ENCODE data around the gene KRT26.

KRT26 gene

DNA sequence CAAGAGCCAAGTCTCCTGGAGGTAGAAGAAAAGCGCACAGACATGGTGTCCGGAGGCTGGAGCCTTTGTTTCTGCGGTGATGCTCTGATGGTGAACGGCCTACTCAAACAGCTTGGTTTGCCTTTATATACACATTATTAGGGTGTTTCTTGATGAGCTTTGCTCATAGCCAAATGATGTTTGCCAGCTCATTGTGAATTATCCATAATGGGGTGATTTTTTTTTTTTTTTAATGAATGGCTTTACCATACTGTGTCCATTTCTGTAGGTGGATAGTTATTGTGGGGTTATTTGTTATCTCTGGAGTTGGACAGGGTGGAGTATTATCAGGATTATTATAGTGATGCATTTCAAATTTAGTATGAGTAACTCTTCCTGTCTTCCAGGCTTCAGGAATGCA lies 10.4 kb upstream of the KRT26 start, which contains the start of gene KRT27:
Gene KRT27, minus strand, starts transcription at position 101 of the 400 bp plus-strand sequence. Its CDS starts 57 bp downstream, at position 44.
- no peak for TF ChIP-seq ARNT (IDR thresholded peaks at IDR 0.05)
- no peak for TF ChIP-seq ELF4 (IDR thresholded peaks at IDR 0.05)
- TF ChIP-seq FOXM1 (IDR thresholded peaks at IDR 0.05; ENCODE audit: borderline replicate concordance) = no peak
- TF ChIP-seq NFRKB (IDR thresholded peaks at IDR 0.05) = no peak
- TF ChIP-seq, protein P1, sequence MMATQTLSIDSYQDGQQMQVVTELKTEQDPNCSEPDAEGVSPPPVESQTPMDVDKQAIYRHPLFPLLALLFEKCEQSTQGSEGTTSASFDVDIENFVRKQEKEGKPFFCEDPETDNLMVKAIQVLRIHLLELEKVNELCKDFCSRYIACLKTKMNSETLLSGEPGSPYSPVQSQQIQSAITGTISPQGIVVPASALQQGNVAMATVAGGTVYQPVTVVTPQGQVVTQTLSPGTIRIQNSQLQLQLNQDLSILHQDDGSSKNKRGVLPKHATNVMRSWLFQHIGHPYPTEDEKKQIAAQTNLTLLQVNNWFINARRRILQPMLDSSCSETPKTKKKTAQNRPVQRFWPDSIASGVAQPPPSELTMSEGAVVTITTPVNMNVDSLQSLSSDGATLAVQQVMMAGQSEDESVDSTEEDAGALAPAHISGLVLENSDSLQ (IDR thresholded peaks at IDR 0.05) = no peak
- no peak for TF ChIP-seq BHLHE40 (IDR thresholded peaks at IDR 0.05; ENCODE audit: borderline replicate concordance)
- no peak for TF ChIP-seq TARDBP (IDR thresholded peaks at IDR 0.05)
- TF ChIP-seq LEF1 (IDR thresholded peaks at IDR 0.05; ENCODE audit: borderline replicate concordance) = no peak
- no peak for TF ChIP-seq ZNF384 (IDR thresholded peaks at IDR 0.05)
- no peak for TF ChIP-seq SP1 (IDR thresholded peaks at IDR 0.05)
- TF ChIP-seq FOXA1 (IDR thresholded peaks at IDR 0.05) = no peak
- no peak for TF ChIP-seq FOXK2 (IDR thresholded peaks at IDR 0.05)
- no peak for TF ChIP-seq SUZ12 (IDR thresholded peaks at IDR 0.05)
- no peak for TF ChIP-seq HDGF (IDR thresholded peaks at IDR 0.05; ENCODE audit: borderline replicate concordance)
- TF ChIP-seq L3MBTL2 (conservative IDR thresholded peaks at IDR 0.05) = no peak
- no peak for TF ChIP-seq CTBP1 (IDR thresholded peaks at IDR 0.05; ENCODE audit: borderline replicate concordance)
- POLR2A ChIA-PET = no interaction called here
- CTCF ChIA-PET = no interaction called here
- no peak for DNase-seq (ENCODE audit: extremely low spot score)

DNA sequence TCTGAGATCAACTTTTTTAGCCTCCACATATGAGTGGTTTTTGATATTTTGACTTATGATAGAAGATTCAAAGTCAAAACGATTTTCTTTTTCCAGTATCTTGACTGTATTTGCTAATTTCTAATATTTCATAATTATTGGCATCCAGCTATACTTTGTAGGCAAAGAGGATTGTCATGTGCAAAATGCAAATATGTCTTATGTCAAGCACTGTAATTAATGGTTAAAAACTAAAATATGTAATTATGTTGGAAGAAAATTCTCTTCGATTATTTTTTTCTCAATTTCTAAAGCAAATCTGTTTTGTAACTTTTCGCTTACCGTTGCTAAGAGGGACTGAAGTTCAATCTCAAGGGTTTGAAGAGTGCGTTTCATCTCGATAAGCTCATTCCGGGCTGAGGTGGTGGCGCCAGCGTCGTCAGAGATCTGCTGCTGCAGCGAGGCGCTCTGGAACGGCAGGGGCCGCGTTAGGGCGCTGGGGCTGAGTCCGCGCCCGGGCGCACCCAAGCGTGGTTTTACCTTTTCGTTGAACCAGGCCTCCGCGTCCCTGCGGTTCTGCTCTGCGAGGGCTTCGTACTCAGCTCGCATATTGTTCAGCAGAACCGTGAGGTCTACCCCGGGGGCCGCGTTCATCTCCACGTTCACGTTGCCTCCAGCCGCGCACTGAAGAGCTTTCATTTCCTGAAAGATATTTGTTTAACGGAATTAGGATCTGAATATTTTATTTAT lies 7.3 kb upstream of the KRT26 start:
- POLR2A ChIA-PET = no interaction called here
- CTCF ChIA-PET = interaction anchor here (0.6 to 0.9 kb wide), 2 partner anchors 12 to 1049 kb away, joined by 3 to 4 read pairs; no protein-coding TSS in a partner anchor
- no peak for TF ChIP-seq L3MBTL2 (conservative IDR thresholded peaks at IDR 0.05)
- TF ChIP-seq HDGF (IDR thresholded peaks at IDR 0.05; ENCODE audit: borderline replicate concordance) = no peak
- TF ChIP-seq ELF4 (IDR thresholded peaks at IDR 0.05) = no peak
- TF ChIP-seq CTBP1 (IDR thresholded peaks at IDR 0.05; ENCODE audit: borderline replicate concordance) = no peak
- TF ChIP-seq BHLHE40 (IDR thresholded peaks at IDR 0.05; ENCODE audit: borderline replicate concordance) = no peak
- no peak for TF ChIP-seq SP1 (IDR thresholded peaks at IDR 0.05)
- TF ChIP-seq ZNF384 (IDR thresholded peaks at IDR 0.05) = no peak
- TF ChIP-seq LEF1 (IDR thresholded peaks at IDR 0.05; ENCODE audit: borderline replicate concordance) = no peak
- TF ChIP-seq ARNT (IDR thresholded peaks at IDR 0.05) = no peak
- no peak for TF ChIP-seq NFRKB (IDR thresholded peaks at IDR 0.05)
- no peak for TF ChIP-seq TARDBP (IDR thresholded peaks at IDR 0.05)
- TF ChIP-seq SUZ12 (IDR thresholded peaks at IDR 0.05) = no peak
- TF ChIP-seq, protein P1 (IDR thresholded peaks at IDR 0.05) = no peak
- no peak for TF ChIP-seq FOXK2 (IDR thresholded peaks at IDR 0.05)
- no peak for TF ChIP-seq FOXA1 (IDR thresholded peaks at IDR 0.05)
- TF ChIP-seq FOXM1 (IDR thresholded peaks at IDR 0.05; ENCODE audit: borderline replicate concordance) = no peak
- DNase-seq (ENCODE audit: extremely low spot score) = peak; percentile 10

DNA sequence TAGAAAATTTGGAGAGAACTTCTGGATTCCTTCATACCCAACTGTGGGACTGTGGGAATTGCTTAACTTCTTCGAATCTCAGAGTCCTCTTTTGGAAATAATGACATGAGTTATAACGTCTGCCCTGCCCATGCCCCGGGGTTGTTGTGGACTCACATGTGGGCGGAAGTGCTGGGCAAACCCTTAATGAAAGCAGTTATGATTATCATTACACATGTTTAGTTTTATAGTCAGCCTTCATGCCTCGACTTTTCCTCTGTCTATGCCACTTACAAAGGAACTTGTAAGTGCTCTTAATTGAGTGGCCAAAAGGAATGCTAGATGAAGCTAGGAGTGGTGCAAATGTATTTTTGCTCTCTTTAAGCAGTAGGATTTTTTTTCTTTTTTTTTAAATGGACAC lies 6.5 kb upstream of the KRT26 start:
- POLR2A ChIA-PET = no interaction called here
- no peak for DNase-seq (ENCODE audit: extremely low spot score)
- CTCF ChIA-PET = no interaction called here
- TF ChIP-seq, protein P1 (IDR thresholded peaks at IDR 0.05) = no peak
- no peak for TF ChIP-seq LEF1 (IDR thresholded peaks at IDR 0.05; ENCODE audit: borderline replicate concordance)
- no peak for TF ChIP-seq HDGF (IDR thresholded peaks at IDR 0.05; ENCODE audit: borderline replicate concordance)

DNA sequence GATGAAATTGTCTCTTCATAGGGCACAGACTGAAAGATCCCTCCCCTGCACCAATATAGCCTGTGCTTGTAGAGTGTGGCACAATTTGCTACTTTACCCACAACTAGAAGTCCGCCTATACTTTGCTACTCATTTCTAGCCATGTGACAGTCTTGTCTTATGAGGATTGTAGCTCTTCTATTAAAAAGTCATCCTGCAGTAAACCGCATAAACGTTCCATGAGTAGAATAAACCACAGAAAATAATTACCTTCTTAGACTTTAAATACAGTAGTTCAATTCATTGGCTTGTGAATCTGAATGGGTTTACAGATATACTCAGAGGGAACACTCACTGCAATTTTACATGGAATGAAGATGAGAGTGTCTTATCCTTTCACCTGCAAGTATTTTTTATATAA lies 6.0 kb upstream of the KRT26 start:
- TF ChIP-seq SUZ12 (IDR thresholded peaks at IDR 0.05) = no peak
- no peak for TF ChIP-seq LEF1 (IDR thresholded peaks at IDR 0.05; ENCODE audit: borderline replicate concordance)
- TF ChIP-seq BHLHE40 (IDR thresholded peaks at IDR 0.05; ENCODE audit: borderline replicate concordance) = no peak
- TF ChIP-seq CTBP1 (IDR thresholded peaks at IDR 0.05; ENCODE audit: borderline replicate concordance) = no peak
- TF ChIP-seq, protein P1 (IDR thresholded peaks at IDR 0.05) = no peak
- TF ChIP-seq L3MBTL2 (conservative IDR thresholded peaks at IDR 0.05) = no peak
- no peak for TF ChIP-seq HDGF (IDR thresholded peaks at IDR 0.05; ENCODE audit: borderline replicate concordance)
- TF ChIP-seq TARDBP (IDR thresholded peaks at IDR 0.05) = no peak
- TF ChIP-seq FOXM1 (IDR thresholded peaks at IDR 0.05; ENCODE audit: borderline replicate concordance) = no peak
- CTCF ChIA-PET = no interaction called here
- no peak for DNase-seq (ENCODE audit: extremely low spot score)
- POLR2A ChIA-PET = no interaction called here

DNA sequence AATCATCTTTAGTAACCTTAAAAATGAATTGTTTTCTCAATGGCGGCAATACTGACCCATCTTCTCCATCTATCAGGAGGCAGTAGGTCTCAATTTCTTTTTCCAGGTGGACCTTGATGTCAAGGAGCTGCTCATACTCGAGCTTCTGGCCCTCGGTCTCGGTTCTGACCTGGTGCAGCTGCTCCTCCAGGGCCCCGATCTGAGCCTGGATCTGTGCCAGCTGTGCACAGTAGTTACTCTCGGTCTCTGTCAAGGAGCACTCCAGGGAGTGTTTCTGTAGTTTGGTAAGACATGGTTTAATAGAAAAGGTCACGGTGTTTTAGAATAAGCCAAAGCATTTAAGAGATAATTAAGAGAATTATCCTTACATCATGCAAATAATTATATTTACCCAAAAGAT lies 5.5 kb upstream of the KRT26 start:
- CTCF ChIA-PET = no interaction called here
- DNase-seq (ENCODE audit: extremely low spot score) = no peak
- TF ChIP-seq, protein P1 (IDR thresholded peaks at IDR 0.05) = no peak
- TF ChIP-seq HDGF (IDR thresholded peaks at IDR 0.05; ENCODE audit: borderline replicate concordance) (no peak), FOXM1 (IDR thresholded peaks at IDR 0.05; ENCODE audit: borderline replicate concordance) (no peak), LEF1 (IDR thresholded peaks at IDR 0.05; ENCODE audit: borderline replicate concordance) (no peak), SP1 (IDR thresholded peaks at IDR 0.05) (no peak), TARDBP (IDR thresholded peaks at IDR 0.05) (no peak), CTBP1 (IDR thresholded peaks at IDR 0.05; ENCODE audit: borderline replicate concordance) (no peak), NFRKB (IDR thresholded peaks at IDR 0.05) (no peak), ARNT (IDR thresholded peaks at IDR 0.05) (no peak), FOXA1 (IDR thresholded peaks at IDR 0.05) (no peak), SUZ12 (IDR thresholded peaks at IDR 0.05) (no peak), ELF4 (IDR thresholded peaks at IDR 0.05) (no peak), L3MBTL2 (conservative IDR thresholded peaks at IDR 0.05) (no peak), ZNF384 (IDR thresholded peaks at IDR 0.05) (no peak)
- POLR2A ChIA-PET = no interaction called here
